SW480 (cell line): ENCODE results near the gene TNFSF15.

Experiments
- DNase-seq: peaks from one replicate; pipeline ENCODE4 v3.0.0-alpha.2; 2016; ENCODE audit warnings: low spot score

Gene TNFSF15

GRCh38 chr9:114825126-114825795 lies 19.4 kb upstream of the TNFSF15 start:
- no peak for DNase-seq

GRCh38 chr9:114824110-114824509 lies 18.3 kb upstream of the TNFSF15 start:
- DNase-seq: no peak

GRCh38 chr9:114823441-114823840 lies 17.6 kb upstream of the TNFSF15 start:
- no peak for DNase-seq

- no peak for DNase-seq
Measured at GRCh38 chr9:114822708-114823107, 16.9 kb upstream of the TNFSF15 start.

- DNase-seq: no peak
Measured at GRCh38 chr9:114820776-114821501, 15.1 kb upstream of the TNFSF15 start.

- no peak for DNase-seq
Measured at GRCh38 chr9:114818178-114818577, 12.3 kb upstream of the TNFSF15 start.

- DNase-seq: no peak
Measured at GRCh38 chr9:114813717-114814418, 8.0 kb upstream of the TNFSF15 start.

GRCh38 chr9:114811966-114812636 lies 6.3 kb upstream of the TNFSF15 start:
- no peak for DNase-seq

GRCh38 chr9:114811301-114811700 lies 5.5 kb upstream of the TNFSF15 start:
- DNase-seq: peak; percentile 71

- no peak for DNase-seq
Measured at GRCh38 chr9:114810614-114811013, 4.8 kb upstream of the TNFSF15 start.

- no peak for DNase-seq
Measured at GRCh38 chr9:114806526-114806900, 674 bp upstream of the TNFSF15 start.

- DNase-seq: peak; percentile 47
Measured at GRCh38 chr9:114804505-114804904, 1.3 kb downstream of the TNFSF15 start.

GRCh38 chr9:114803479-114804265 lies 2.2 kb downstream of the TNFSF15 start:
- DNase-seq: no peak

- no peak for DNase-seq
Measured at GRCh38 chr9:114799925-114800324, 5.9 kb downstream of the TNFSF15 start.

GRCh38 chr9:114799441-114799840 lies 6.4 kb downstream of the TNFSF15 start:
- peak; percentile 17 for DNase-seq

- no peak for DNase-seq
Measured at GRCh38 chr9:114798780-114799427, 6.9 kb downstream of the TNFSF15 start.

GRCh38 chr9:114798101-114798500 lies 7.7 kb downstream of the TNFSF15 start:
- no peak for DNase-seq

GRCh38 chr9:114792396-114792795 lies 13.4 kb downstream of the TNFSF15 start:
- DNase-seq: no peak

GRCh38 chr9:114791736-114792135 lies 14.1 kb downstream of the TNFSF15 start:
- no peak for DNase-seq

- DNase-seq: no peak
Measured at GRCh38 chr9:114791312-114791711, 14.5 kb downstream of the TNFSF15 start.

- DNase-seq: no peak
Measured at GRCh38 chr9:114790521-114790920, 15.3 kb downstream of the TNFSF15 start.
